ENCODE measurements around the gene RPS16. TPM values are rescaled to one million over a fixed set of nuclear protein-coding genes. Genes with fewer than 3 reads are reported as not detected.

The RPS16 gene
- total RNA-seq, result 1,000 to 10,000 TPM in 4 of 6 donors, 100 to 1,000 TPM in 2; 634 to 2,303 (median 1,625) TPM

GRCh38 chr19:39435499-39436349 lies at the start of gene RPS16:
RPS16 (minus strand) TSS chr19:39435949; CDS start chr19:39435895, 54 bp downstream.
- H3K4me3 ChIP-seq, result peak within 1 kb of the TSS; percentile 83 to 98 (median 96)
- H3K4me1 ChIP-seq, result peaks cover 31 to 51% (median 41%) of the 10 kb centered on the region in 4 donors
- H3K27me3 ChIP-seq, result no peaks in the 10 kb centered on the region
- H3K36me3 ChIP-seq, result peaks cover 20 to 34% (median 30%) of the 10 kb centered on the region in 4 donors
- H3K27ac ChIP-seq, result peak within 1 kb of the TSS; percentile 88 to 94 (median 92)
- TF ChIP-seq CTCF (IDR thresholded peaks at IDR 0.05), result peak in 2 of 6 experiments; percentile 23 to 49
- TF ChIP-seq EP300 (IDR thresholded peaks at IDR 0.05), result peak in 1 of 4 donors; percentile 79
- peak; percentile 81 to 98 (median 91) for TF ChIP-seq POLR2A (IDR thresholded peaks at IDR 0.05)
- TF ChIP-seq POLR2AphosphoS5 (IDR thresholded peaks at IDR 0.05), result peak; percentile 99 to 100
- WGBS, 2 donors, result 0 to 1% methylated on average over 33 to 61 of the region's 61 CpGs
- DNase-seq, result peak; percentile 99
- no peaks in the 10 kb centered on the region for H3K9me3 ChIP-seq
- peak; percentile 98 for ATAC-seq (ENCODE audit: low FRiP score in 2 of 2)

- Histone ChIP-seq H3K36me3 (peaks cover 9 to 44% (median 30%) of the 10 kb centered on the region in 4 donors), H3K27ac (no peak overlapping the region), H3K4me1 (peaks cover 14 to 19% (median 18%) of the 10 kb centered on the region in 4 donors), H3K27me3 (no peaks in the 10 kb centered on the region), H3K4me3 (no peak overlapping the region), H3K9me3 (no peaks in the 10 kb centered on the region)
- TF ChIP-seq POLR2AphosphoS5 (IDR thresholded peaks at IDR 0.05) (no peak), CTCF (IDR thresholded peaks at IDR 0.05) (no peak), POLR2A (IDR thresholded peaks at IDR 0.05) (no peak)
- ATAC-seq (ENCODE audit: low FRiP score in 2 of 2), result no peak
- 75 to 80% methylated on average over 6 of the region's 6 CpGs for WGBS, 2 donors
- no peak for DNase-seq
Measured at GRCh38 chr19:39483141-39483540, 47.4 kb upstream of the RPS16 start.

- no peak for DNase-seq
Measured at GRCh38 chr19:39481676-39482075, 45.9 kb upstream of the RPS16 start.

GRCh38 chr19:39481229-39481545 lies 45.4 kb upstream of the RPS16 start:
- H3K27me3 ChIP-seq, result no peaks in the 10 kb centered on the region
- no peaks in the 10 kb centered on the region for H3K9me3 ChIP-seq
- peak overlapping the region; percentile 82 to 85 (median 84) for H3K27ac ChIP-seq
- DNase-seq (no peak), ATAC-seq (ENCODE audit: low FRiP score in 2 of 2) (no peak)
- TF ChIP-seq CTCF (IDR thresholded peaks at IDR 0.05) (no peak), EP300 (IDR thresholded peaks at IDR 0.05) (no peak), POLR2A (IDR thresholded peaks at IDR 0.05) (no peak), POLR2AphosphoS5 (IDR thresholded peaks at IDR 0.05) (no peak)
- peaks cover 14 to 19% (median 18%) of the 10 kb centered on the region in 4 donors for H3K4me1 ChIP-seq
- 1 to 3% methylated on average over 8 to 12 of the region's 12 CpGs for WGBS, 2 donors
- peak overlapping the region; percentile 71 to 99 (median 83) for H3K4me3 ChIP-seq
- peaks cover 3 to 33% (median 17%) of the 10 kb centered on the region in 4 donors for H3K36me3 ChIP-seq

More at GRCh38 chr19:39481676-39482075, 45.9 kb upstream of the RPS16 start:
- Histone ChIP-seq H3K27ac (no peak overlapping the region), H3K9me3 (no peaks in the 10 kb centered on the region), H3K4me1 (peaks cover 14 to 19% (median 18%) of the 10 kb centered on the region in 4 donors), H3K36me3 (peaks cover 3 to 33% (median 19%) of the 10 kb centered on the region in 4 donors), H3K27me3 (no peaks in the 10 kb centered on the region), H3K4me3 (peak overlapping the region; percentile 71 to 99 (median 83))
- no peak for ATAC-seq (ENCODE audit: low FRiP score in 2 of 2)
- WGBS, 2 donors, result 68 to 70% methylated on average over 11 of the region's 11 CpGs
- no peak for TF ChIP-seq EP300 (IDR thresholded peaks at IDR 0.05)
- no peak for TF ChIP-seq POLR2AphosphoS5 (IDR thresholded peaks at IDR 0.05)
- TF ChIP-seq CTCF (IDR thresholded peaks at IDR 0.05), result no peak
- TF ChIP-seq POLR2A (IDR thresholded peaks at IDR 0.05), result no peak
